C4-2B (cell line): ENCODE measurements around the gene RET.

Experiments used
- ZFX ChIP-seq: fragments of 450-650 bp; IDR thresholded peaks from 2 replicates; pipeline ENCODE4 v1.6.1; 2017
- TF ChIP-seq, protein P1 (sequence below): fragments of 450-650 bp; conservative IDR thresholded peaks from 2 replicates; pipeline ENCODE4 v1.5.1; 2017; ENCODE audit warnings: mild to moderate bottlenecking

DNA sequence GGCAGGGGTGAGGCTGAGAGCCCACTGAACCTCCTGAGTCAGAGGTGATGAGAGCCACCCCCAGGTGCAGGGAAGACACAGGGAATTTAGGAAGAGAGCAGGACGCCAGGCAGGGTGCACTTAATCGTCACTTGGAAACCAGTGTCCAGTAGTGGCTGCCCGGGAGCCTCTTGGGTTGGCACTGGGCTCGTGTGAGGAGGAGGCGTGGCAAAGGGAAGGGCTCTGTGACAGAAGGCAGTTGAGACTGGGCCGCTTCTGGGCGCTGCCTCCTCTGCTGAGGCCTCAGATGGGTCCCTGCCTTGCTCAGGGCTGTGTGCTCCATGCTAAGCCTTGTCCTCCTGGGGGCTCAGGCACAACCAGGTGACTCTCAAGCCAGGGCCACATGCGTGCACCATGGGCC lies 13.3 kb downstream of the RET start:
- TF ChIP-seq, protein P1, sequence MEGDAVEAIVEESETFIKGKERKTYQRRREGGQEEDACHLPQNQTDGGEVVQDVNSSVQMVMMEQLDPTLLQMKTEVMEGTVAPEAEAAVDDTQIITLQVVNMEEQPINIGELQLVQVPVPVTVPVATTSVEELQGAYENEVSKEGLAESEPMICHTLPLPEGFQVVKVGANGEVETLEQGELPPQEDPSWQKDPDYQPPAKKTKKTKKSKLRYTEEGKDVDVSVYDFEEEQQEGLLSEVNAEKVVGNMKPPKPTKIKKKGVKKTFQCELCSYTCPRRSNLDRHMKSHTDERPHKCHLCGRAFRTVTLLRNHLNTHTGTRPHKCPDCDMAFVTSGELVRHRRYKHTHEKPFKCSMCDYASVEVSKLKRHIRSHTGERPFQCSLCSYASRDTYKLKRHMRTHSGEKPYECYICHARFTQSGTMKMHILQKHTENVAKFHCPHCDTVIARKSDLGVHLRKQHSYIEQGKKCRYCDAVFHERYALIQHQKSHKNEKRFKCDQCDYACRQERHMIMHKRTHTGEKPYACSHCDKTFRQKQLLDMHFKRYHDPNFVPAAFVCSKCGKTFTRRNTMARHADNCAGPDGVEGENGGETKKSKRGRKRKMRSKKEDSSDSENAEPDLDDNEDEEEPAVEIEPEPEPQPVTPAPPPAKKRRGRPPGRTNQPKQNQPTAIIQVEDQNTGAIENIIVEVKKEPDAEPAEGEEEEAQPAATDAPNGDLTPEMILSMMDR = no peak
- TF ChIP-seq ZFX = no peak
